NCI-H187 treated with DMSO at 0.1 percent for 48 hours (cell line): ENCODE data around the gene SHH.

Experiments
- DNase-seq: peaks from one replicate; lab custom pipeline; 2025; lab: John Stamatoyannopoulos, UW

Gene SHH

GRCh38 chr7:155764438-155764793 is 47.8 kb downstream of the SHH start:
- no peak for DNase-seq

DNA sequence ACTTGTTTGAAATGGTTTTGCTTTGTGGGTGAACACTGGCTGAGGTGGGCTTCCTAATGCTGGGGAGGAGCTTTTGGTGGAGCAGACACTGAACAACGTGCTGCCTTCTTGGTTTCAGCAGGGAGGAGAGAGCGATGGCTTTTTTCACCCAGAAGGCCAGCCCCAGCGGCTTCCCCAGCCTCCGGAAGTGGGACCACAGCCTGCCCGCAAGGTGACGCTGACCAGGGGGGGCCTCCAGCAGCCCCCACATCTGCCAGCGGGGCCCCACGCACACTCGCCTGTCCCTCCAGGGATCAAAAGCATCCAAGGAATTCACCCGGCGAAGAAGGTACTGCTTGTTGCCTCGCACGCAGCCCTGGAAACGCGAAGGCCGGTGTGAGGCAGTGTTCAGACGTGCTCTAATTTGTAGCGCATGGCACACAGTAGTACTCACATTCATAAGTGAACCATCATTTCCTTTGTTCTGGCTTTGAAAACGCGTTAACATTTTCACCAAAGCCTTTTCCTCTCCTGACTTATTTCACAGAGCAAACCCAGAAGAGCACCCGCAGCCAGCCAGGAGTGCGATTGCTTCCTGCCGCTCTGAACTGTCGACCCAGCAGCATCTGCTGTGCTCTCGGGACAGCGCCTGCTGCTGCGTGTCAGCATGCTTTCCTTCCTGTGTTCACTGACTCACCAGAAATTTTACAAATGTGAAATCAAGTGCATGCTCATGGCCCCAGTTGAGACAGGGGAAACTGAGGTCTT is 48.4 kb downstream of the SHH start:
- DNase-seq = no peak

DNA sequence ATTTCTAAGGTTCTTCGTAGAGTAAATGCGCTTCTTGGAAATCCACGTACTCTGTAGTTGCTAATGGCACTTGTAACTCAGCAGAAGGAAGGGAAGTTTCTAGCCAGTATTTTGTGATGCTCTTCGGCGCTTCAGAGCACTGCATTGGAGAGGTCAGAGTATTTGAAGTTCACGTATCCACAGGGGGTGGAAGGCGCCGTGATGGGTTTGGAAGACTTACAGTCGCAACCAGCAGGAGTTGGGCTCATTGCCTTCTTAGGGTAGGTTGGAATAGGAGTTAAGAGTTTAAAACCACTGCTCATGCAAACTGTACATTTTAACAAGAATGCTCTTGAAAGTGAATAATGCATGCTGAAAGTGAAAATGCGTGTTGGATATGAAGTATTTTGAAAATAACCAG is 49.1 kb downstream of the SHH start:
- no peak for DNase-seq

DNA sequence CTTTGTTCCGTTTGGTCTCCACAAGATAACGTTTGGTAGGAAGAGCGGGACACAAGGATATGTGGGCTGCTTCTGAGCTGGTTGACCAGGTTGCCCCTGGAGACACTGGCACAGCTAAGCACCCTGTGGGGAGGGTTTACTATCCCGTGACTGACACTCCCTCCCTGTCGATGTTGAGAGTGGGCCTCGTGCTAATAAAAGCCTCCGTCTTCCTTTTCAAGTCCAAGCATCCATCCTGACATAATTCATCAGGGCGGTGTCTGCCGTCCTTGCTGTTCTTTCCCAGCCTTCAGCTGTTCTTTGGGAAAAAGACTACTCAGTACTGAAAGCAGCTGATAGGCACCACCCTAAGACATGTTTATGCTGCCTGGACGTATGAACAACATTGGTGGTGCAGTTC is 49.6 kb downstream of the SHH start:
- no peak for DNase-seq

GRCh38 chr7:155762036-155762435 is 50.2 kb downstream of the SHH start:
- no peak for DNase-seq

DNA sequence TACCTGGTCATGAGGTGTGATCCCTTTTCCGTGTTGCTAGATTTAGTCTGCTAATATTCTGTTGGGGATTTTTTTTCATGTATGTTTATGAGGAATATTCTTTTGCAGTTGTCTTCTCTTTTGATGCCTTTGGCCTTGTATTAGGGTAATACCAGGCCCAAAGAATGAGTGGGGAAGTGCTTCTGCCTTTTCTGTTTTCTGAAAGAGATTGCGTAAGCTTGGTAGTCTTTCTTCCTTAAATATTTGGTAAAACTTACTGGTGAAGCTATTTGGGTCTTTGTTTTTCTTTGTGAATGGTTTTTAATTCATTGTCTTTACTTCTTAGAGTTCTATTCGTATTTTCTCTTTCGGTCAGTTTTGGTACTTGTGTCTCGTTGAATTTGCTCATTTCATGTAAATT is 51.1 kb downstream of the SHH start:
- no peak for DNase-seq

DNA sequence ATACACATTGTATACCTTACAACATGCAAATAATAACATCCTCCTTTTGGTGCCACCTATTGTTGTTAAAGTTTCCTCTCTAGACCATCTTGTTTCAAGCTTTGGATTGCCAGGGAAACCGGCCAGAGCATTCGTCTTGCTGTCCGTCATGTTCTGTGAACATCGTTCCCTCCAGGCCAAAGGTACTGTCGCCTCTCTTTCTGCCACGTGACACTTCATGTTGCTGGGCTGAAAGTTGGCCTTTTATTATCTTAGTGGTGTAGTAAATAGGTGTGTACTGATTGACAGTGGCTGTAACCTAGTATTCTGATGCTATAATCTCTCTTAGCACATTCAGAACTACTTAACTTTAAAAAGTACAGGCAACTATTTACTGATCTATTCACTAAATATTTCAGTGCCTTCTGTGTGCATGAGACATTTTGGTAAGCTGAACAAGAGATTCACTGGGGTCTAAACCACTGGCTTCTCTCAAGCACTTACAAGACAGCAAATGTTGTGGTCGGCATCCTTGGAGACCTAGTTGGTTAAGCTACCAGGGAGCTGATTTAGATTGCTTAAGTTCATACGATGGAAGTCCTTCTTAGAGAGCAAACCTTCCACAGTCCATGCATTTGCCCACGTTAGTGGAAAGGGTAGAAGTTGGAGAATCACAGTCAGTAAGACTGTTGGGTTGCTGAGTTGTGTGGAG is 52.4 kb downstream of the SHH start:
- no peak for DNase-seq

- DNase-seq = no peak
Observed at GRCh38 chr7:155758348-155758747, 53.9 kb downstream of the SHH start.

GRCh38 chr7:155756322-155756721 is 55.9 kb downstream of the SHH start:
- no peak for DNase-seq

- no peak for DNase-seq
Observed at GRCh38 chr7:155755026-155755425, 57.2 kb downstream of the SHH start.

GRCh38 chr7:155754165-155754564 is 58.1 kb downstream of the SHH start:
- no peak for DNase-seq

GRCh38 chr7:155753446-155753965 is 58.8 kb downstream of the SHH start:
- DNase-seq = no peak

DNA sequence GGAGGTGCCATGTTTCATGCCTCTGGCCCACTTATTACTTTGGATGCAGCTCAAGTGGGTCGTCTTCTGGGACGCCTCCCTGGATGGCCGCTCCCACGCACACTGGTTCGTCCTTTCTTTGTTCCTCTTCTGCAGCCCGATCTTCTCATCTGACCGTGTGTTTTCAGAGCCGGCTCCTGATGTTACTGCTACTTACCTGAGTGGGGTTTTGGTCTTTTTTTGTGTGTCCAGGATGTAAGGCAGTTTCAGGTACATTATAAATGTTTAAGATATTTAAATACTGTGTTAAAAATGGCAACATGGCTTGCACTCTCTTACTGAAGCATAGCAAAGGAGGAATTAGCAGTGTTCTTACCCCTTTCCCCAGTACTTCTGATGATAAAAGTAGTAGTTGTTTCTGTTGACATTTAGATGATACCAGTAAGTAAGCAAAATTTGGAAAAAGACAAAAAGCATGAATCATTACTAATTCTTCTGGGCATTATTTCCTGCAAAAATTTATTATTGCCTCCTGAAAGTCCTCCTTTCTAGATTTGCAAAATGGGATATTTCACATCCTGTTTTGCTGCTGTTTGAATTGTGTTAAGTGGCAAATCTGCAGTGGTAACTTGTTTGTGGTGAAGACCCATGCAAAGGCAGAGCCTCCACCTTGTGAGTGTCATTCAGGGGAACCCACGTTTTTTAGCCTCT is 59.4 kb downstream of the SHH start:
- no peak for DNase-seq

GRCh38 chr7:155751409-155751808 is 60.9 kb downstream of the SHH start:
- no peak for DNase-seq

GRCh38 chr7:155750255-155751125 is 61.8 kb downstream of the SHH start:
- DNase-seq = no peak
